DND-41 (cell line): Measurements from ENCODE around the gene SF3A1.

Source experiments
- ATAC-seq: fragments of 200-7000 bp; cut with Tn5 transposase; 3 replicates; pipeline ENCODE4 v1.9.1; 2021; ENCODE audit warnings: low read depth; ENCODE audit not compliant: insufficient read depth
- DNase-seq: peaks from one replicate; pipeline ENCODE4 v3.0.0-alpha.2; 2020
- H2AFZ ChIP-seq: 2 replicates; pipeline ENCODE4 v1.6.0; 2012; ENCODE audit warnings: low read depth, low read length
- H3K27ac ChIP-seq: 2 replicates; pipeline ENCODE4 v1.5.1; 2012; ENCODE audit warnings: low read length, inconsistent platforms
- H3K27me3 ChIP-seq: fragments of 200-600 bp; sonication (generic); 2 replicates; pipeline ENCODE4 v1.6.0; 2012; ENCODE audit warnings: low read length, mild to moderate bottlenecking, inconsistent platforms; ENCODE audit not compliant: insufficient read depth, poor library complexity
- H3K36me3 ChIP-seq: 2 replicates; pipeline ENCODE4 v1.5.1; 2012; ENCODE audit warnings: low read length, inconsistent platforms; ENCODE audit not compliant: insufficient read depth
- H3K4me1 ChIP-seq: 2 replicates; pipeline ENCODE4 v1.5.1; 2012; ENCODE audit warnings: mild to moderate bottlenecking, low read length; ENCODE audit not compliant: insufficient read depth
- H3K4me2 ChIP-seq: 2 replicates; pipeline ENCODE4 v1.6.0; 2012; ENCODE audit warnings: mild to moderate bottlenecking, moderate library complexity, low read length, inconsistent platforms; ENCODE audit not compliant: insufficient read depth
- H3K4me3 ChIP-seq, 2 experiments: fragments of 200-600 bp in 1 of 2; shearing (Covaris generic) in 1 of 2; 2 replicates each; pipeline ENCODE4 v1.5.1; 2012 to 2016; ENCODE audit warnings: inconsistent platforms in 2 of 2, low read length in 2 of 2, mild to moderate bottlenecking in 2 of 2, low read depth in 1 of 2, moderate library complexity in 1 of 2
- H3K79me2 ChIP-seq: 2 replicates; pipeline ENCODE4 v1.6.0; 2012; ENCODE audit warnings: low read length, inconsistent platforms; ENCODE audit not compliant: insufficient read depth
- H3K9ac ChIP-seq: 2 replicates; pipeline ENCODE4 v1.6.0; 2012; ENCODE audit warnings: low read depth, mild to moderate bottlenecking, inconsistent platforms, low read length, moderate library complexity
- H3K9me3 ChIP-seq: 2 replicates; pipeline ENCODE4 v1.5.1; 2012; ENCODE audit warnings: low read length, moderate library complexity, mild to moderate bottlenecking, inconsistent platforms; ENCODE audit not compliant: insufficient read depth, severe bottlenecking
- H4K20me1 ChIP-seq: 2 replicates; pipeline ENCODE4 v1.6.0; 2012; ENCODE audit warnings: low read length; ENCODE audit not compliant: insufficient read depth
- CTCF ChIP-seq: IDR thresholded peaks from 2 replicates; pipeline ENCODE4 v1.5.1; 2012; ENCODE audit warnings: borderline replicate concordance, low read length, moderate library complexity, mild to moderate bottlenecking; ENCODE audit not compliant: poor library complexity, severe bottlenecking; ENCODE audit errors: extremely low read depth
- EZH2 ChIP-seq: IDR thresholded peaks from 3 replicates; pipeline ENCODE4 v1.6.1; 2012; ENCODE audit warnings: borderline replicate concordance, low read depth, mild to moderate bottlenecking, moderate library complexity, low read length, inconsistent platforms; ENCODE audit not compliant: severe bottlenecking

The SF3A1 gene

GRCh38 chr22:30326255-30326705 is 30.4 kb downstream of the SF3A1 start:
- H3K27ac ChIP-seq, result peak overlapping the region; percentile 74
- peak overlapping the region; percentile 98 for H3K4me2 ChIP-seq
- peaks cover 42% of the 10 kb centered on the region for H3K36me3 ChIP-seq
- H3K9me3 ChIP-seq, result no peaks in the 10 kb centered on the region
- ATAC-seq (peak; percentile 28), DNase-seq (peak; percentile 51)
- peaks cover 60% of the 10 kb centered on the region for H3K4me1 ChIP-seq
- peak overlapping the region; percentile 85 to 94; a peak in 3 of 4 replicates for H3K4me3 ChIP-seq
- H2AFZ ChIP-seq, result peak overlapping the region; percentile 69
- TF ChIP-seq CTCF (no peak), EZH2 (no peak)
- H3K9ac ChIP-seq, result peak overlapping the region; percentile 86
- H3K27me3 ChIP-seq, result no peaks in the 10 kb centered on the region
- H4K20me1 ChIP-seq, result peaks cover 30% of the 10 kb centered on the region
- peaks cover 54% of the 10 kb centered on the region for H3K79me2 ChIP-seq

DNA sequence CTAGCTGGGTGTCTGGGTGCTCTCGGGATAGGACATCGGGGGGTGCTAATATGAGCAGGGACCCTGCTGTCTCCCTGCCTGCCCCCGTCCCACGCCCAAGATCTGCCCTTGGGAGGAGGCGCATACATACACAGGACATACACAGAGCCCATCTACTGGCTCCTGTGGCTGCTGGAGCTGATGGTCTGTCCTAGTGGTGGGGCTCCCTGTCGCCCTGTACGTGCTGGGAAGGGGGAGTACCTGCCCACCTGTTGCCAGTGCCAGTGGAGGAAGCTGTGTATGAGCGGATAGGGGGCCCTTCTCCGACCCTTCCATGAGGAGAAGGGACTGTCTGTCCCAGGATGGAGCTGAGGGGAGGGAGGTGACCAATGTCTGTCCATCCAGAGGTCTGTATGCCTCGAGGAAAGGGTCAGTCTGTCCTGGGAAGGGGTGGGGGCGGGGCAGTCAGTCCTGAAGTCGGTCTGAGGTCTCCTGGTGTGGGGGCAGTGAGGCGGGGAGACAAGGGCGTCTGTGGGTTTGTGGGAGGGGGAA is 30.9 kb downstream of the SF3A1 start:
- no peak for TF ChIP-seq CTCF
- TF ChIP-seq EZH2, result no peak
- peak overlapping the region; percentile 86 for H3K9ac ChIP-seq

DNA sequence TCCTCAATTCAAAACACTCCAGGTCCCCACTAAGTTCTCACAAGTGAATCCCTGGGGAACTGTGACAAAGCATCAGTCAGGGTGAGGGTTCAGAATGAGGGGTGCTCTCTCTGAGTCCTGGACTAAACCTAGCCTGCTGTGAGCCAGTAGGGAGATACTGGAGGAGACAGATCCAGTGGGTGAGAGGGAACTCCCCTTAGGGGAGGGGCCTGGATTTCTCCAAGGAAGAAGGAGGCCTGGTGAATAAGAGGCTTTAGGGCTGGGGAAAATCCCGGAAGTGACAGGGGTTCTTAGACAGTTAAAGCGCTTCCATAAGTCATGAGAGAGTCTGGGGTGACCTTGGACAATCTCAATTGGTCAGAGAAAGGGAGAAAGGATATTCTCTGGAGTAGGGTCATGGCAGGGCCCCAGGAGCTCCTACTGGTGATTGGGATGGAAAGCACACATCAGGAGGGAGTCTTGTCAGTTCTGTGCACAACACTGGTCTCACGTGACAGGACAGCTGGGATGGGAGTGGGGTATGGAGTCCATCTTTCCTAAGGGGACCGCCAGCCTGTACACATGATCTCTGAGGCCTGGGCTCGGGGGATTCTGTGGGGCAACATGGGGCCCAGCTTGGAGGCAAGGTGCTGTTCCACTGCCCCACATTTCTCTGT is 31.5 kb downstream of the SF3A1 start:
- TF ChIP-seq CTCF, result no peak
- no peak for TF ChIP-seq EZH2
- H3K4me3 ChIP-seq, result peak overlapping the region; percentile 85 to 94; a peak in 3 of 4 replicates
- H3K9ac ChIP-seq, result peak overlapping the region; percentile 86
- DNase-seq (no peak), ATAC-seq (no peak)
- H3K4me1 ChIP-seq, result peaks cover 70% of the 10 kb centered on the region
- no peaks in the 10 kb centered on the region for H3K9me3 ChIP-seq
- H4K20me1 ChIP-seq, result peaks cover 40% of the 10 kb centered on the region
- peaks cover 45% of the 10 kb centered on the region for H3K36me3 ChIP-seq
- peak overlapping the region; percentile 98 for H3K4me2 ChIP-seq
- H2AFZ ChIP-seq, result no peak overlapping the region
- peak overlapping the region; percentile 74 for H3K27ac ChIP-seq
- peaks cover 65% of the 10 kb centered on the region for H3K79me2 ChIP-seq
- no peaks in the 10 kb centered on the region for H3K27me3 ChIP-seq

More for the DNA sequence above, 30.9 kb downstream of the SF3A1 start:
- H3K27ac ChIP-seq, result peak overlapping the region; percentile 74
- no peaks in the 10 kb centered on the region for H3K27me3 ChIP-seq
- H3K9me3 ChIP-seq, result no peaks in the 10 kb centered on the region
- H3K36me3 ChIP-seq, result peaks cover 44% of the 10 kb centered on the region
- H2AFZ ChIP-seq, result no peak overlapping the region
- H4K20me1 ChIP-seq, result peaks cover 35% of the 10 kb centered on the region
- peaks cover 59% of the 10 kb centered on the region for H3K79me2 ChIP-seq
- no peak for ATAC-seq
- peak overlapping the region; percentile 98 for H3K4me2 ChIP-seq
- peaks cover 65% of the 10 kb centered on the region for H3K4me1 ChIP-seq
- no peak for DNase-seq
- peak overlapping the region; percentile 85 to 94; a peak in 3 of 4 replicates for H3K4me3 ChIP-seq
